Vagina (tissue), 2 donors: ENCODE measurements around the gene RAD23A.

Source experiments
- CTCF ChIP-seq, 3 experiments: fragments of 450-650 bp in 2 of 3; fragments of 200-600 bp in 1 of 3; sonication (generic) in 1 of 3; IDR thresholded peaks; one replicate each; pipeline ENCODE4 v1.5.1; 2017 to 2019; ENCODE audit warnings: antibody characterized with exemption in 3 of 3, mild to moderate bottlenecking in 2 of 3, moderate library complexity in 2 of 3
- POLR2A ChIP-seq, 2 donors: fragments of 450-650 bp; IDR thresholded peaks; one replicate each; pipeline ENCODE4 v1.6.1; 2017; ENCODE audit warnings: antibody characterized with exemption in 2 of 2, mild to moderate bottlenecking in 2 of 2, moderate library complexity in 2 of 2
- POLR2AphosphoS5 ChIP-seq, 2 donors: sonication (generic); formaldehyde crosslinking; IDR thresholded peaks; one replicate each; pipeline ENCODE4 v1.9.0; 2017; ENCODE audit warnings: antibody characterized with exemption in 2 of 2, mild to moderate bottlenecking in 2 of 2, low read depth in 1 of 2; ENCODE audit not compliant: insufficient read depth in 1 of 2

- peak in 1 of 3 experiments; percentile 6 for TF ChIP-seq CTCF (IDR thresholded peaks at IDR 0.05)
- TF ChIP-seq POLR2A (IDR thresholded peaks at IDR 0.05) = peak in 1 of 2 donors; percentile 49
- TF ChIP-seq POLR2AphosphoS5 (IDR thresholded peaks at IDR 0.05; ENCODE audit: insufficient read depth in 1 of 2, low read depth in 1 of 2) = peak; percentile 7 to 61
Measured at GRCh38 chr19:12956446-12957388, 11.1 kb downstream of the RAD23A start, which contains the start of gene GADD45GIP1.
